ENCODE data around the gene ARHGAP23. TPM values are rescaled to one million over a fixed set of nuclear protein-coding genes. Genes with fewer than 3 reads are reported as not detected.
"Not testable (repeated sequence)": the region's sequence is repeated elsewhere in the genome, so short reads cannot be mapped to it uniquely, and the experiment has no call there.

Gene ARHGAP23
- total and polyA plus RNA-seq, 2 donors (not counting 3 experiments of a cell fraction or from before 2014, with no cell fraction given) = 25.4 to 190 TPM

DNA sequence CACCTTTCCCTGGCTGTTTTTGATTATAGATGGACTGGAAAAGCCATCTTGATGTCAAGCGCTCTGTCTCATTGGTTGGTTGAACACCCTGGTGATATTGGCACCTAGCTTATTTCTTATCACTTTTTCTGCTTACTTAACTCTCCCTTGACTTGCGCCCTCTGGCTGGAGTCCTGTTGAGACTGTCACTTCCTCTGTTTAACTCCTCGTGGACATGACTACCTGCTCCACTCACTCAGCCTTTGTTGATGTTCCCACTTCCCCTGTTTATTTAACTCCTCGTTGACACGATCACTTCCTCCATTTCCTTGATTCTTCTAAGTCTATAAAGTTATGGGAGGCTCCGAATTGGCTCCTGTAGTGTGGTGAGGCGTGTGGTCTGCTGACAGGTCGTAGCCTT is 43.0 kb downstream of the ARHGAP23 start:
- H3K4me2 ChIP-seq (ENCODE audit: insufficient read depth, low read length); POLR2A ChIA-PET; H3K9ac ChIP-seq (replicated peaks; ENCODE audit: extremely low read depth, insufficient read depth, low read length); H3K9me1 ChIP-seq (replicated peaks; ENCODE audit: control insufficient read depth, extremely low read depth, insufficient read depth, low read length); H2AFZ ChIP-seq (ENCODE audit: low read depth, low read length); H3K9me3 ChIP-seq (replicated peaks; ENCODE audit: control insufficient read depth, insufficient read depth, low read length); H3K4me3 ChIP-seq (replicated peaks in 1 of 3; ENCODE audit: insufficient read depth in 1 of 3, low read depth in 1 of 3, low read length in 3 of 3); FAIRE-seq; BruUV-seq (replicated peaks); H3K27me3 ChIP-seq (ENCODE audit: control insufficient read depth in 2 of 2, insufficient read depth in 2 of 2, low read length in 2 of 2); H4K20me1 ChIP-seq (replicated peaks; ENCODE audit: control insufficient read depth, extremely low read depth, insufficient read depth, low read length); dilution Hi-C loops (cut with MboI; ENCODE audit: extremely low pct_ligation_motif_present, low sequenced_read_pairs): not testable (repeated sequence)
- Histone ChIP-seq H3K27ac (ENCODE audit: insufficient read depth, low read depth, low read length) (peak overlapping the region; percentile 63), H3K4me1 (ENCODE audit: control insufficient read depth, extremely low read depth, insufficient read depth, low read length) (peaks cover 28% of the 10 kb centered on the region), H3K36me3 (ENCODE audit: control insufficient read depth in 2 of 2, extremely low read depth in 1 of 2, insufficient read depth in 2 of 2, low read length in 2 of 2) (peaks cover 19 to 47% of the 10 kb centered on the region in 2 experiments), H3K79me2 (ENCODE audit: control insufficient read depth, insufficient read depth, low read length) (peaks cover 47% of the 10 kb centered on the region)
- intact Hi-C loops (cut with micrococcal nuclease) = loop anchor here (1.0 kb wide), 1 partner anchor 20 kb away; no protein-coding TSS in a partner anchor
- DNase-seq (ENCODE audit: low read depth, low spot score) = peak; percentile 86
- TF ChIP-seq POLR2AphosphoS5 (IDR thresholded peaks at IDR 0.05; ENCODE audit: insufficient read depth, low read depth, low read length) (peak; percentile 86), GATA2 (IDR thresholded peaks at IDR 0.05; ENCODE audit: insufficient read depth, insufficient read length, low read depth, low read length) (peak; percentile 28), JUN (IDR thresholded peaks at IDR 0.05; ENCODE audit: borderline replicate concordance, insufficient read depth, insufficient read length, low read depth) (peak; percentile 40), FOS (IDR thresholded peaks at IDR 0.05; ENCODE audit: borderline replicate concordance, insufficient read depth, low read length) (peak; percentile 56)
- TF ChIP-seq, protein P1, sequence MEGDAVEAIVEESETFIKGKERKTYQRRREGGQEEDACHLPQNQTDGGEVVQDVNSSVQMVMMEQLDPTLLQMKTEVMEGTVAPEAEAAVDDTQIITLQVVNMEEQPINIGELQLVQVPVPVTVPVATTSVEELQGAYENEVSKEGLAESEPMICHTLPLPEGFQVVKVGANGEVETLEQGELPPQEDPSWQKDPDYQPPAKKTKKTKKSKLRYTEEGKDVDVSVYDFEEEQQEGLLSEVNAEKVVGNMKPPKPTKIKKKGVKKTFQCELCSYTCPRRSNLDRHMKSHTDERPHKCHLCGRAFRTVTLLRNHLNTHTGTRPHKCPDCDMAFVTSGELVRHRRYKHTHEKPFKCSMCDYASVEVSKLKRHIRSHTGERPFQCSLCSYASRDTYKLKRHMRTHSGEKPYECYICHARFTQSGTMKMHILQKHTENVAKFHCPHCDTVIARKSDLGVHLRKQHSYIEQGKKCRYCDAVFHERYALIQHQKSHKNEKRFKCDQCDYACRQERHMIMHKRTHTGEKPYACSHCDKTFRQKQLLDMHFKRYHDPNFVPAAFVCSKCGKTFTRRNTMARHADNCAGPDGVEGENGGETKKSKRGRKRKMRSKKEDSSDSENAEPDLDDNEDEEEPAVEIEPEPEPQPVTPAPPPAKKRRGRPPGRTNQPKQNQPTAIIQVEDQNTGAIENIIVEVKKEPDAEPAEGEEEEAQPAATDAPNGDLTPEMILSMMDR (IDR thresholded peaks at IDR 0.05; ENCODE audit: extremely low read depth in 1 of 2, insufficient read depth in 1 of 2, low read depth in 1 of 2, low read length in 2 of 2) = peak in 1 of 2 donors; percentile 27
- CTCF ChIA-PET = interaction anchor here (0.6 to 2.9 kb wide), 11 partner anchors 16 to 47 kb away, joined by 3 to 21 read pairs (median 6); no protein-coding TSS in a partner anchor
